Aorta (tissue), 5 donors: ENCODE data around the gene HLA-DOA. TPM values are rescaled to one million over a fixed set of nuclear protein-coding genes. Genes with fewer than 3 reads are reported as not detected.
A peak's percentile ranks its signal among the peaks of the same experiment; 100 is the strongest.

Experiments used
- ATAC-seq: fragments of 200-7000 bp; cut with Tn5 transposase; one replicate; pipeline ENCODE4 v1.9.1; 2022; ENCODE audit warnings: moderate library complexity; ENCODE audit not compliant: low FRiP score
- DNase-seq, 2 donors: peaks; one replicate each; pipeline ENCODE4 v3.0.0-alpha.2; 2020
- H3K27ac ChIP-seq, 2 donors: one replicate each; pipeline ENCODE4 v1.5.1; 2013; ENCODE audit warnings: low read length in 2 of 2, mild to moderate bottlenecking in 2 of 2, moderate library complexity in 2 of 2, control low read depth in 1 of 2, inconsistent platforms in 1 of 2, low read depth in 1 of 2
- H3K27me3 ChIP-seq, 2 donors: one replicate each; pipeline ENCODE4 v1.6.1; 2013; ENCODE audit warnings: control low read depth in 1 of 2, low read length in 1 of 2, mild to moderate bottlenecking in 1 of 2, moderate library complexity in 1 of 2; ENCODE audit not compliant: insufficient read depth in 2 of 2, control insufficient read depth in 1 of 2
- H3K36me3 ChIP-seq, 2 donors: one replicate each; pipeline ENCODE4 v1.6.1; 2013; ENCODE audit warnings: control low read depth in 1 of 2, low read length in 1 of 2, mild to moderate bottlenecking in 1 of 2; ENCODE audit not compliant: insufficient read depth in 2 of 2, control insufficient read depth in 1 of 2
- H3K4me1 ChIP-seq, 2 donors: one replicate each; pipeline ENCODE4 v1.6.1; 2013; ENCODE audit warnings: low read length in 2 of 2, control low read depth in 1 of 2, mild to moderate bottlenecking in 1 of 2, moderate library complexity in 1 of 2; ENCODE audit not compliant: insufficient read depth in 2 of 2, control insufficient read depth in 1 of 2
- H3K4me3 ChIP-seq, 2 donors: one replicate each; pipeline ENCODE4 v1.5.1; 2013; ENCODE audit warnings: low read length in 2 of 2, control low read depth in 1 of 2, mild to moderate bottlenecking in 1 of 2
- H3K9me3 ChIP-seq: one replicate; pipeline ENCODE4 v1.6.1; 2013; ENCODE audit warnings: mild to moderate bottlenecking, low read length; ENCODE audit not compliant: control insufficient read depth
- WGBS, 2 donors: extraction: QIAGEN DNeasy Blood & Tissue Kit; methylation state at CpG; one replicate each; pipeline ENCODE4 v1.1.7; 2013; 5-methylcytosine and 5-hydroxymethylcytosine counted together
- intact Hi-C, 2 donors: fragments of 100-400 bp; cut with DNase I; formaldehyde crosslinking; loops; one replicate each; pipeline versions ENCODE4 v1.14.2 to v1.15.0; 2022
- polyA plus RNA-seq, 2 donors: library from polyadenylated mRNA; stranded (reverse); fragments of 200-250 nt; gene quantifications; one replicate each; pipeline ENCODE4 v1.2.3, GENCODE V29; 2013
- total RNA-seq, 2 donors: library from RNA; stranded (reverse); fragmentation: NEBNext Ultra II Directional; extraction: Animal tissue kit (Norgen Biotek cat#: 25700); gene quantifications; one replicate each; pipeline ENCODE4 v1.2.1, GENCODE V29; 2021
- donor health status: healthy with polysubstance abuse.
- donor health status: Bipolar disorder and iron deficiency.
- donor health status: DM: no; HTN: no; CAD: no.
- donor health status: DM: no; HTN: no; CAD: no.
- donor health status: DM: yes; HTN: yes; CAD: no.

The HLA-DOA gene
- total and polyA plus RNA-seq, 4 donors: 0.28 to 16.7 (median 6.6) TPM

DNA sequence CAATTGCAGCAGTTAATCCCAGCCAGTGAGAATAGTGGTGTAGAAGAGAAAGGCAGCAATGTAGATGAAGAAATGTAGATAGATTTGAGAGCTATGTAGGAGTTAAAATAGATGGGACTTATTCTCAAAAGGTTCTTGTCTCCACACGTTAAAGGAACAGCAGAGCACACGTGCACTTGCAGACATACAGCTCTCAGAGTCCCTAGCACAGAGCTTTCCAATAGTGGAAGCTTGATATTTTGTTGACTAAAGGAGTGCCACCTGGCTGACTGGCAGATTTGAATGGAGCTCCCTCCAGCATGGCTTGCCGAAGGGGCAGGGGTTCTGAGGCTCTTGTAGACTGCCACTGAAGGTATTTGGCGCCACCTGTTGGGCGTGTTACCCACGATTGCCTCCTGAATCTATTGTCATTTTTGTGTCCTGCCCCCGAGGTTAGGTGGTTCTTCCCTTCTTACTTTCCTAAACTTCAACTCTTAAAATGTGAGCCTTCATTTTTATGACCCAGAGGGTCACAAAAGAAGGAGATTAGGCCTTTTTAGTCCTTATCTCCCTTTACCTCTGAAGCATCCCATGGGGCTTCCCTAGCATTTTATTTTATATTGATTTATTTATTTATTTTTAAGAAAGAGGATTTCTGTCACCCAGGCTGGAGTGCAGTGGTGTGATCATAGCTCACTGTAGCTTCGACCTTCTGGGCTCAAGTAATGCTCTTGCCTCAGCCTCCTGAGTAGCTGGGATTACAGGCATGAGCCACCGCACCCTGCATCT lies 24.6 kb downstream of the HLA-DOA start:
- Histone ChIP-seq H3K27me3 (no peaks in the 10 kb centered on the region), H3K27ac (no peak overlapping the region), H3K9me3 (no peaks in the 10 kb centered on the region), H3K4me3 (no peak overlapping the region), H3K36me3 (peaks cover 0 to 3% of the 10 kb centered on the region in 2 donors), H3K4me1 (no peaks in the 10 kb centered on the region)
- intact Hi-C loops: loop anchor here (1.0 to 2.0 kb wide), 4 partner anchors 50 to 100 kb away; no protein-coding TSS in a partner anchor
- ATAC-seq (peak; percentile 84), DNase-seq (peak; percentile 93 to 96)
- WGBS, 2 donors: 12 to 13% methylated on average over 9 of the region's 9 CpGs

- H3K36me3 ChIP-seq: peaks cover 0 to 6% of the 10 kb centered on the region in 2 donors
- no peaks in the 10 kb centered on the region for H3K4me1 ChIP-seq
- intact Hi-C loops: loop anchor here in 1 of 2 donors (2.0 kb wide), 1 partner anchor 97 kb away; no protein-coding TSS in a partner anchor
- H3K27ac ChIP-seq: no peak overlapping the region
- H3K9me3 ChIP-seq: no peaks in the 10 kb centered on the region
- 42 to 53% methylated on average over 3 of the region's 3 CpGs for WGBS, 2 donors
- DNase-seq (no peak), ATAC-seq (no peak)
- H3K27me3 ChIP-seq: no peaks in the 10 kb centered on the region
- H3K4me3 ChIP-seq: no peak overlapping the region
Observed at GRCh38 chr6:32983964-32984621, 25.3 kb downstream of the HLA-DOA start.

- 71 to 81% methylated on average over 1 of the region's 1 CpG for WGBS, 2 donors
- H3K4me1 ChIP-seq: no peaks in the 10 kb centered on the region
- H3K9me3 ChIP-seq: no peaks in the 10 kb centered on the region
Observed at GRCh38 chr6:32983493-32983848, 25.9 kb downstream of the HLA-DOA start.

GRCh38 chr6:32982702-32983492 lies 26.5 kb downstream of the HLA-DOA start:
- H3K4me3 ChIP-seq: no peak overlapping the region
- no peaks in the 10 kb centered on the region for H3K4me1 ChIP-seq
- no peak overlapping the region for H3K27ac ChIP-seq
- WGBS, 2 donors: 33 to 38% methylated on average over 6 of the region's 6 CpGs
- intact Hi-C loops: no loop called here
- peaks cover 5 to 9% of the 10 kb centered on the region in 2 donors for H3K36me3 ChIP-seq
- H3K9me3 ChIP-seq: no peaks in the 10 kb centered on the region
- H3K27me3 ChIP-seq: no peaks in the 10 kb centered on the region
- no peak for DNase-seq
- no peak for ATAC-seq

More at GRCh38 chr6:32983493-32983848, 25.9 kb downstream of the HLA-DOA start:
- no peak for ATAC-seq
- Histone ChIP-seq H3K36me3 (peaks cover 5 to 9% of the 10 kb centered on the region in 2 donors), H3K27me3 (no peaks in the 10 kb centered on the region), H3K27ac (no peak overlapping the region), H3K4me3 (no peak overlapping the region)
- DNase-seq: no peak
- intact Hi-C loops: no loop called here

DNA sequence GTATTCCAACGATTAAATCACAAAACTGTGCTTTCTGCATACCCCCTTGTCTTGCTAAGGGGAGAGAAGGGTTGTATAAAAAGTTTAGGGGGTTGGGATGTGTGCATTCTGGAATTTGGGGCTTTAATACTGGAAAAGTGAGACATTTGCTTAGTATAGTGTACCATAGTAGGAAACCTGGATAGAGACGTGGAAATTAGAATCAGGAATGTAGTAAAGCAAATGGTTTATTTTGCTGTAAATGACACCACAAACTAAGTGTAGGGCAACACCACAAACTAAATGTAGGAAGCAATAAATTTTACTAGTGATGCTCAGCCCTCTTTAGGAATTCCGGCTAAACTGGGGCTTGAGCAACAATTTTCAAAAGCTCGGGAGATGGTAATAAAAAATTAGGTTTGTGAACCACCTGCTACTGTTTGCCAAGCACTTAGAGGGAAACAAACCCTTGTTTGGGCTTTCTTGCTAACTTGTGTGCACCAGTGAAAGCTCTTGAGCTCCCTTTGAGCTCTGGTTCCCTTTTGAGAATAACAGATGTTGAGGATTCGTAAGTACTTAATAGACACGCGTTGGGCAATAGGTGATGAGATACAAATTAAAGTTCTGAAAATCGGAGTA lies 27.2 kb downstream of the HLA-DOA start:
- Histone ChIP-seq H3K27ac (no peak overlapping the region), H3K4me1 (no peaks in the 10 kb centered on the region), H3K27me3 (no peaks in the 10 kb centered on the region), H3K36me3 (peaks cover 10 to 14% of the 10 kb centered on the region in 2 donors), H3K9me3 (no peaks in the 10 kb centered on the region), H3K4me3 (no peak overlapping the region)
- ATAC-seq: no peak
- DNase-seq: no peak
- intact Hi-C loops: no loop called here
- WGBS, 2 donors: 39 to 41% methylated on average over 8 of the region's 8 CpGs

GRCh38 chr6:32980488-32981038 lies 28.8 kb downstream of the HLA-DOA start:
- peaks cover 10 to 23% of the 10 kb centered on the region in 2 donors for H3K36me3 ChIP-seq

DNA sequence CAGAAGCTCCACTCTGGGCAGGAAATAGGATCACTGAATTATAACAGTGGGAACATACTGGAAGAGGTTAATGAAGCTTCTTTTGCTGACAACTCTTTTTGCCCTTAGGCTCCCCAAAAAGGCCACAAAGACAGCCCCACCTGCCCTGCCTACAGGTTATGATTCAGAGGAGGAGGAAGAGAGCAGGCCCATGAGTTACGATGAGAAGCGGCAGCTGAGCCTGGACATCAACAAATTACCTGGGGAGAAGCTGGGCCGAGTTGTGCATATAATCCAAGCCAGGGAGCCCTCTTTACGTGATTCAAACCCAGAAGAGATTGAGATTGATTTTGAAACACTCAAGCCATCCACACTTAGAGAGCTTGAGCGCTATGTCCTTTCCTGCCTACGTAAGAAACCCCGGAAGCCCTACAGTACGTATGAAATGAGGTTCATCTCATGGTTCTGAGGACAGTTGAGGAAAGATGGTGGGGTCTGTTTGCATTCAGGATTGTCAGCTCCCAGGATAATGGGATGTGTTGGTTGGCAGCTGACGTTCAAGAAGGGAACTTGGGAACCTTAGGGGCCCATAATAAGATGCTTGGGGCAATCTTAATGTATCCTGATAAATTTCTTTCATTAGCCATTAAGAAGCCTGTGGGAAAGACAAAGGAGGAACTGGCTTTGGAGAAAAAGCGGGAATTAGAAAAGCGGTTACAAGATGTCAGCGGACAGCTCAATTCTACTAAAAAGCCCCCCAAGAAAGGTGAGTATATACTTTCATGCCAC lies 29.5 kb downstream of the HLA-DOA start:
- Histone ChIP-seq H3K36me3 (peaks cover 10 to 24% of the 10 kb centered on the region in 2 donors), H3K27ac (no peak overlapping the region), H3K27me3 (no peaks in the 10 kb centered on the region), H3K9me3 (no peaks in the 10 kb centered on the region), H3K4me1 (no peaks in the 10 kb centered on the region), H3K4me3 (no peak overlapping the region)
- ATAC-seq: no peak
- DNase-seq: no peak
- WGBS, 2 donors: 82 to 83% methylated on average over 12 of the region's 12 CpGs
- intact Hi-C loops: loop anchor here in 1 of 2 donors (10.0 kb wide), 1 partner anchor 785 kb away; the partner anchor contains the start of genes GPSM3 and PBX2

More at GRCh38 chr6:32980488-32981038, 28.8 kb downstream of the HLA-DOA start:
- WGBS, 2 donors: 65 to 68% methylated on average over 11 of the region's 11 CpGs
- Histone ChIP-seq H3K4me3 (no peak overlapping the region), H3K9me3 (no peaks in the 10 kb centered on the region), H3K4me1 (no peaks in the 10 kb centered on the region), H3K27me3 (no peaks in the 10 kb centered on the region), H3K27ac (no peak overlapping the region)
- ATAC-seq (no peak), DNase-seq (no peak)
- intact Hi-C loops: no loop called here
